ENCODE data around the gene GAR1. TPM values are rescaled to one million over a fixed set of nuclear protein-coding genes. Genes with fewer than 3 reads are reported as not detected.

The GAR1 gene
- total RNA-seq (2022; extraction: Qiagen RNA extraction; ENCODE audit: low read depth), result 41.1 to 51.6 TPM (median 44.5 TPM) in 5 replicates

DNA sequence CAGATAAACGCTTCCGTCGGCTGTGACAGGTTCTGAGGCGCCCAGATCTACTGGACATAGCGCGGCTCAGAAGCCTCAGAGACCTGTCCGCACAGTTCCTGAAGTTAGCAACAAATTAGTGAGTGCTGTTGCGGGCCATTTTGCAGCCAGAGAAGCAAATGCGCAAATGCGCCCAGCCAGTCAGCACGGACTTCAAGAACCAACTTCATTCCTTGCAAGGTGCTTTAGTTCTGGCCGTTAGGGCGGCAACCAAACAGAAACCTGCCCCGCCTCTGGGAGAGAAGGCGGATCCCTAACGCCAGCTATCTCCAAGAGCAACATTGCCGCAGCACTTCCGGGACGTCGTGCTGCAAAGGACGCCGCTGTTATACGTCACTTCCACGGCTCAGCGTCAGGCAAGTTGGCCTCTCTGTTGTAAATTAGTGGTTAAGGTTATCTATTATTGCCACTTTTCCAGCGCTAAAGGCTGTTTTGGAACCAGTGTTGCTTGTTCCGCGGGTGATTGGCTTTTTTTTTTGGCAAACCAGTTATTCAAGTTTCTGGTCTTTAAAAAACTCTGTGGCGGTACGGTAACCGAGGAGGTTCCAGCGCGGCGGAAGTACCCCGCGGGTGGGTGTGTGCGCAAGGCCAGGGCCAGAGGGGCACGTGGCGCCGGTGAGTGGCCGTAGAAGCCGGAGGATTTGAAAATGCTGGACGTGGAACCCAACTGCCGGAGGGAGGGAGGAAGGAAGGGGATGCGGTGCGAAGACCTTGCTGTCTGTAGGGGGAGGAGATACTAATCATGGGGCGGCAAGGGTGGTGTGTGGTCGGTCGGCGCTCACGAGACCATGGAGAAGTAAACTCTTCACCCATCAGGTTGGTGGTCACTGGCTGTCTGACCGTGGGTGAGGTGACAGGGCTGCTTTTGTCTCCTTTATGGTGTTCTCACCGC is at the start of gene GAR1:
GAR1 (plus strand) TSS at position 612 of the 931 bp plus-strand sequence. CDS start 403 bp downstream, outside the sequence.

GRCh38 chr4:109801895-109802319 is 13.7 kb upstream of the GAR1 start, which contains the start of gene CFI:
Gene CFI, minus strand, starts transcription at chr4:109801999. Its CDS starts 28 bp downstream, at chr4:109801971.

DNA sequence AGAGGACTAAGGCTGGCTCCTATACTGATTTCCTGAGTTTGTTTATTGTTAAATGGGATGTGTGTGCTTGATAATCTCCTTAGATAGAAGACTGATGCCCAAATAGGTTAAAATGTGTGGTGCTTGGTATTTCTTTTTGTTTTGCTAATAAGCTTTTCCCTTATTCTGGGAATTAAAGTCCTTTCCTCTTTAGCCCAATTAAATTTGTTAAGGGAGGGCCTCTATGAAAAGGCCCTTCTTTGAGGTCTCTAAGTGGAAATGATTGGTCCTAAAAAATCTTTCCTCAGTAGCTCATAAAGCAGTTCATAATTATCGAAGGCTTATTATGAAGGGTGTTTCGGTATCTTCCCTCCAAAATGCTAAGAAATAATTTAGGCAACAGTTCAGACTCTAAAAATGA is 12.1 kb downstream of the GAR1 start, which contains the start of gene RRH:
RRH (plus strand) TSS at position 301 of the 400 bp plus-strand sequence; CDS start at position 357, 56 bp downstream.

DNA sequence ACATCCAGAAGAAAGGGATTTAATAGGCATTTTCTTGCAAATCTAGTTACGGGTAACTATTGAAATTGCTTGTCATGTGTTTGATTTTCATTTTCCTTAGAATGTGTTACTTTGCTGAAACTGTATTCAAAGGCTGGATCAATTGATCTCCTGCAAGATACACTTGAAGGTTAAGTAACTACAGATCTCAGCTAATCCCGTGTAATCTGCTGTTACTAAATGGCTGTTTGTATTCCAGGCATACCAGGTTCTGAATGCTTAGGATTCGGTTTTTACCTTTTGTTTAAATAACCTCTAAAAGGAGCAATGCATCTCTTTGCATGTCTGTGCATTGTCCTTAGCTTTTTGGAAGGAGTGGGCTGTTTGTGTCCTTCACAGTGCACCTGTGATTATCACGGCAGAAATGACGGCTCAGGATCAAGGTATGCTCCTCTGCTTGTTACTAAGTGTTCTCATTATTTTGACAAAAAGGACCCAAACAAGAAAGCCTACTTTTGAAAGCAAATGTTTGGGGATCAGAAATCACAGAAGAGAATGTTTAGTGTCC is 32.4 kb downstream of the GAR1 start, which contains the start of gene LRIT3:
LRIT3 (plus strand) TSS at position 212 of the 547 bp plus-strand sequence; CDS start at position 307, 95 bp downstream.

Other genes with a start within 250 kb of the GAR1 start
- 13.0 to 16.8 TPM (median 14.9 TPM) in 5 replicates for gene CASP6, start 112.3 kb upstream of the GAR1 start, total RNA-seq (2022; extraction: Qiagen RNA extraction; ENCODE audit: low read depth)
- gene PLA2G12A, start 85.7 kb upstream of the GAR1 start, total RNA-seq (2022; extraction: Qiagen RNA extraction; ENCODE audit: low read depth), result 6.7 to 18.1 TPM (median 11.5 TPM) in 5 replicates
- gene CFI, start 13.8 kb upstream of the GAR1 start, total RNA-seq (2022; extraction: Qiagen RNA extraction; ENCODE audit: low read depth), result 0.26 to 0.69 TPM (median 0.42 TPM) in 5 replicates
- 0.06 to 0.08 TPM in 2 of 5 replicates, not detected in the others for gene RRH, start 12.2 kb downstream of the GAR1 start, total RNA-seq (2022; extraction: Qiagen RNA extraction; ENCODE audit: low read depth)
- 0.05 to 0.07 TPM (median 0.06 TPM) in 5 replicates for gene LRIT3, start 32.3 kb downstream of the GAR1 start, total RNA-seq (2022; extraction: Qiagen RNA extraction; ENCODE audit: low read depth)
- gene EGF, start 97.1 kb downstream of the GAR1 start, total RNA-seq (2022; extraction: Qiagen RNA extraction; ENCODE audit: low read depth), result 0.13 to 1.9 TPM (median 0.42 TPM) in 5 replicates

Measured in A549 treated with CpdA at 1 μM for 4 hours (cell line).